Activated T-helper 2 cell treated with anti-CD3 and anti-CD28 coated beads, Interferon-gamma antibody, Interleukin-2, Interleukin-4, amounts not matched to agents 10 μg/mL and 5 μg/mL and 100 μg/mL, durations not matched to agents 14 hours and 24 hours and 36 hours (primary cell): ENCODE results near the gene ZNF195. TPM values are rescaled to one million over a fixed set of nuclear protein-coding genes. Genes with fewer than 3 reads are reported as not detected.
"Not testable (repeated sequence)": the region's sequence is repeated elsewhere in the genome, so short reads cannot be mapped to it uniquely, and the experiment has no call there.

Source experiments
- DNase-seq: peaks from one replicate; pipeline ENCODE4 v3.0.0; 2021; ENCODE audit warnings: low spot score
- H3K27ac Mint-ChIP-seq: one replicate; pipeline ENCODE4 v1.8.0; 2021; ENCODE audit warnings: mixed read lengths
- H3K27me3 Mint-ChIP-seq: one replicate; pipeline ENCODE4 v1.8.0; 2021; ENCODE audit warnings: low read depth, mixed read lengths
- H3K36me3 Mint-ChIP-seq: one replicate; pipeline ENCODE4 v1.8.0; 2021; ENCODE audit warnings: low read depth, mixed read lengths
- H3K4me1 Mint-ChIP-seq: one replicate; pipeline ENCODE4 v1.8.0; 2021; ENCODE audit warnings: low read depth, mixed read lengths
- H3K4me3 Mint-ChIP-seq: one replicate; pipeline ENCODE4 v1.8.0; 2021; ENCODE audit warnings: low read depth, mild to moderate bottlenecking, moderate library complexity, mixed read lengths
- H3K9me3 Mint-ChIP-seq: one replicate; pipeline ENCODE4 v1.8.0; 2021; ENCODE audit warnings: mixed read lengths
- intact Hi-C: fragments of 100-400 bp; cut with micrococcal nuclease; formaldehyde crosslinking; loops from one replicate; pipeline ENCODE4 v1.15.1; 2023
- total RNA-seq: library from RNA; stranded (reverse); gene quantifications from 2 replicates; pipeline ENCODE4 v1.2.3, GENCODE V29; 2022

ZNF195 gene
- total RNA-seq, 1 donor from 2014 or later: 36.9 TPM

DNA sequence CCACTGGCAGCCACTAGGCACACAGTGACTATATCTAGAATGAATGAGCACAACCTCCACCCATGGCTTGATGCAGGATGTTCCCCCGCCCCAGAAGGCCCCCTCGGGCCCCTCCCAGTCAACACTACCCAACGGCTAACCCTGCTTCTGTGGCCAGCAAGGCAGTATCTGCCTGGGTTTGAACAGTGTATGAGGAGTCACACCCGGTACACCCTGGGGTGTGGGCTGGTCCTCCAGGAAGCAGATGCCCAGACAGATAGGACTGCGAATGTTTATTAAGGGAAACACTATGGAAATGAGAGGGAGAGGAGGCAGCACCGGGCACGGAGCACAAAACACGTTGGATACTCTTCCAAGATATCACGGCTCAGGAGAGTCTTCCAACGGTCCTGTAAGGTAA, 42.5 kb downstream of the ZNF195 start:
- intact Hi-C loops, H3K36me3 Mint-ChIP-seq, H3K27ac Mint-ChIP-seq, H3K27me3 Mint-ChIP-seq, H3K9me3 Mint-ChIP-seq, H3K4me3 Mint-ChIP-seq, H3K4me1 Mint-ChIP-seq, DNase-seq: not testable (repeated sequence)

GRCh38 chr11:3333157-3333556, 45.8 kb downstream of the ZNF195 start:
- DNase-seq, H3K9me3 Mint-ChIP-seq, H3K4me3 Mint-ChIP-seq, H3K27me3 Mint-ChIP-seq, H3K4me1 Mint-ChIP-seq, H3K27ac Mint-ChIP-seq, intact Hi-C loops, H3K36me3 Mint-ChIP-seq: not testable (repeated sequence)

DNA sequence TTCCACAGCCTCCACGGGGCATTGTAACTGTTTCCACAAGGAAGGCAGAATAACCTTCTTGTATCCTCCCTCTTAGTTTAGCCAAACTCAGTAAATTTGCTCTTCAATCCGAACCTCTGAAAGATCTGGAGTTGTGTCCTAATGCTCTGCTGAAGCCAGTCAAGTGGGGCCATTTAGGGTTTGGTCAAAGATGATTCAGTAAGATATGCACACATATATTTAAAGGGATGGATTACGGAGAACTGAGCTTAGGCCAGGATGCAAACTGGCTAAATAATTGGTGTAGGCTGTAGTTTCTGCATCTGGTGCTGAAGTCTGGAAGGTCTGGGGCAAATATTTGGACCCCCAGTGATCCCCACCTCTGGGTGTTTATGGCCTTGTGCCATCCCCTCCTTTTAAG, 47.9 kb downstream of the ZNF195 start:
- H3K27ac Mint-ChIP-seq, H3K4me1 Mint-ChIP-seq, H3K27me3 Mint-ChIP-seq, H3K4me3 Mint-ChIP-seq, DNase-seq, H3K9me3 Mint-ChIP-seq, H3K36me3 Mint-ChIP-seq, intact Hi-C loops: not testable (repeated sequence)

DNA sequence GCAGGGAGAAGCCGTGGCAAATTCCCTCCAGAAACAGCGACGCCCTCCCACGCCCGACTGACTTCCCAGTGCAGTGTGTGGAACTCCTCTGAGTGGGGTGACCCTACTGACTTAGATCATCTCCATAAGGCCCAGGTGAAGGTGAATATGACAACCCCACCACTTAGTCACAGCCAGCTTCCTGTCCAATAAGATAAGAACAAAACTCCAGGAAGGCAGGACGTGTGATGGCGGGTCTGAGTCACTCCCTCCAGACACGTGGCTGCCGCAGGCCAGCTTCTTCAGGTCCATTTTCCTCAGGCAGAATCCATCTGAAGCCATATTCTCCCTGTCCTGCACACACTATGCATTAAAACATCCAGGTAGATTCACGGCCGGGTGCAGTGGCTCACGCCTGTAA, 48.9 kb downstream of the ZNF195 start:
- H3K27me3 Mint-ChIP-seq, H3K4me1 Mint-ChIP-seq, DNase-seq: not testable (repeated sequence)

DNA sequence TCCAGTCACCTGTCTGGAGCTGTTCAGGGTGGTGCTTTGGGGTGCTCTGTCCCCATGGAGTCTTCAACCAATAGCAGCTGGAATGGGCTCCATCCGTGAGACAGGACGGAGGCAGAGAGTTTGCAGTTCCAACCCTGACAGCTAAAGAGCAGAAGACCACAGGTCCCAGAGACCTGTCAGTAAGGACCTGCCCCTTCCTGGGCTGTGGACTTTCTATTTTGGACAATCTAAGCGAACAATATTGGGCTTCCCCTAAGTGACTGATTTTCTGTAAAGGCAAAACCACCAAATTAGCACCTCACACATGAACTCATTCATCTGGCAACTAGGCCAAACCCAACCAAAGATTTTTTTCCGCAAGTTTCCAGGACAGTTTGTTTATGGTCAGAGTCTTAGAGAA, 50.4 kb downstream of the ZNF195 start:
- H3K36me3 Mint-ChIP-seq, intact Hi-C loops, H3K4me1 Mint-ChIP-seq, H3K27ac Mint-ChIP-seq, H3K4me3 Mint-ChIP-seq, DNase-seq, H3K9me3 Mint-ChIP-seq, H3K27me3 Mint-ChIP-seq: not testable (repeated sequence)

More for the DNA sequence above, 48.9 kb downstream of the ZNF195 start:
- H3K4me3 Mint-ChIP-seq, H3K36me3 Mint-ChIP-seq, H3K27ac Mint-ChIP-seq, H3K9me3 Mint-ChIP-seq, intact Hi-C loops: not testable (repeated sequence)

DNA sequence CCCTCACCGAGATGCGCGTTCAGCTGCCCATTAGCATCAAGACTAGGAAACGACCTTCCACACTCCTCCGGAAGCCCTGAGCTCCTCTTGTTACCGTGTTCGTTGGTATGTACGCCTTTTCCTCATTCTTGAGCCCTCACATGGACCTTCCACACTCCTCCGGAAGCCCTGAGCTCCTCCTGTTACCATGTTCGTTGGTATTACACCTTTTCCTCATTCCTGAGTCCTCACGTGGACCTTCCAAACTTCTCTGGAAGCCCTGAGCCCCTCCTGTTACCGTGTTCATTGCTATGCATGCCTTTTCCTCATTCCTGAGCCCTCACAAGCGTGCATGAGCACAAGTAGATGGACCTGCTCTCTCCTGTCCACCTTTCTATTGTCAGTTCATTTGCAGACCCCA, 52.5 kb downstream of the ZNF195 start:
- H3K9me3 Mint-ChIP-seq, H3K36me3 Mint-ChIP-seq, H3K27ac Mint-ChIP-seq, H3K27me3 Mint-ChIP-seq, H3K4me1 Mint-ChIP-seq, DNase-seq, intact Hi-C loops, H3K4me3 Mint-ChIP-seq: not testable (repeated sequence)

GRCh38 chr11:3324724-3325123, 54.2 kb downstream of the ZNF195 start:
- H3K9me3 Mint-ChIP-seq, H3K27ac Mint-ChIP-seq, DNase-seq, H3K36me3 Mint-ChIP-seq, H3K27me3 Mint-ChIP-seq, H3K4me1 Mint-ChIP-seq, intact Hi-C loops, H3K4me3 Mint-ChIP-seq: not testable (repeated sequence)

Other genes with a start within 250 kb of the ZNF195 start
- 2.3 and 2.4 TPM in 2 replicates for gene OSBPL5, start 213.8 kb downstream of the ZNF195 start, total RNA-seq
- gene MRGPRG, start 160.3 kb downstream of the ZNF195 start, total RNA-seq: not detected in 2 replicates
- gene MRGPRE, start 146.7 kb downstream of the ZNF195 start, total RNA-seq: not detected in 2 replicates